Small intestine (tissue), 7 donors: ENCODE measurements around the gene CTSE. TPM values are rescaled to one million over a fixed set of nuclear protein-coding genes. Genes with fewer than 3 reads are reported as not detected.

Experiments
- DNase-seq, 2 donors: peaks; one replicate each; pipeline versions ENCODE4 v3.0.0 to v3.0.0-alpha.2; 2013
- FAIRE-seq: peaks from 2 replicates; lab custom pipeline; 2012; peaks lifted over from hg19 to GRCh38; lab: Jason Lieb, UNC
- H3K27ac ChIP-seq, 3 donors: one replicate each; pipeline ENCODE4 v1.5.1; 2013; ENCODE audit warnings: low read length in 2 of 3, mild to moderate bottlenecking in 2 of 3, control low read depth in 1 of 3, inconsistent platforms in 1 of 3, low read depth in 1 of 3, moderate library complexity in 1 of 3
- H3K27me3 ChIP-seq, 3 donors: one replicate each; pipeline ENCODE4 v1.6.1; 2013; ENCODE audit warnings: low read length in 3 of 3, inconsistent platforms in 1 of 3; ENCODE audit not compliant: control insufficient read depth in 3 of 3, insufficient read depth in 3 of 3
- H3K36me3 ChIP-seq, 3 donors: one replicate each; pipeline ENCODE4 v1.6.1; 2013; ENCODE audit warnings: low read length in 3 of 3, inconsistent platforms in 1 of 3, low read depth in 1 of 3, mild to moderate bottlenecking in 1 of 3, moderate library complexity in 1 of 3; ENCODE audit not compliant: control insufficient read depth in 3 of 3, insufficient read depth in 2 of 3
- H3K4me1 ChIP-seq, 3 donors: one replicate each; pipeline ENCODE4 v1.6.1; 2013; ENCODE audit warnings: low read length in 2 of 3, inconsistent platforms in 1 of 3, low read depth in 1 of 3, mild to moderate bottlenecking in 1 of 3, moderate library complexity in 1 of 3; ENCODE audit not compliant: control insufficient read depth in 3 of 3, insufficient read depth in 2 of 3
- H3K4me3 ChIP-seq, 3 donors: one replicate each; pipeline ENCODE4 v1.5.1; 2013; ENCODE audit warnings: low read length in 3 of 3, control low read depth in 1 of 3, inconsistent platforms in 1 of 3, low read depth in 1 of 3, mild to moderate bottlenecking in 1 of 3, moderate library complexity in 1 of 3
- H3K9me3 ChIP-seq, 2 donors: one replicate each; pipeline ENCODE4 v1.6.1; 2013; ENCODE audit warnings: low read depth in 1 of 2, low read length in 1 of 2; ENCODE audit not compliant: control insufficient read depth in 2 of 2, insufficient read depth in 1 of 2
- WGBS, 3 donors: extraction: QIAGEN DNeasy Blood & Tissue Kit; methylation state at CpG; one replicate each; pipeline ENCODE4 v1.1.7; 2013; 5-methylcytosine and 5-hydroxymethylcytosine counted together
- polyA plus RNA-seq, 4 donors: library from polyadenylated mRNA; stranded (reverse) in 3 of 4; unstranded in 1 of 4; fragments of 200-250 nt in 3 of 4; fragments of 120-200 nt in 1 of 4; gene quantifications; one replicate each; pipeline versions ENCODE4 v1.2.1 to v1.2.3, GENCODE V29; 2013
- donor health status: healthy with polysubstance abuse.
- donor health status: control.
- donor health status: control.
- donor health status: Bipolar disorder and iron deficiency.
- donor health status: healthy.

CTSE gene
- polyA plus RNA-seq, 4 donors = 13.0 to 216 (median 112) TPM

GRCh38 chr1:206030191-206030590 lies 6.5 kb upstream of the CTSE start:
- Histone ChIP-seq H3K27ac (no peak overlapping the region), H3K4me3 (no peak overlapping the region), H3K4me1 (peaks cover 0 to 10% (median 0%) of the 10 kb centered on the region in 3 donors), H3K36me3 (no peaks in the 10 kb centered on the region), H3K9me3 (peaks cover 0 to 2% of the 10 kb centered on the region in 2 donors), H3K27me3 (no peaks in the 10 kb centered on the region)
- WGBS, 3 donors = 66 to 80% (median 76%) methylated on average over 4 of the region's 4 CpGs
- no peak for FAIRE-seq
- no peak for DNase-seq

GRCh38 chr1:206029484-206029883 lies 5.8 kb upstream of the CTSE start:
- DNase-seq (no peak), FAIRE-seq (no peak)
- WGBS, 3 donors = 64 to 80% (median 78%) methylated on average over 4 of the region's 4 CpGs

GRCh38 chr1:206025283-206025820 lies 1.7 kb upstream of the CTSE start:
- peaks cover 0 to 31% (median 5%) of the 10 kb centered on the region in 3 donors for H3K4me1 ChIP-seq
- no peaks in the 10 kb centered on the region for H3K9me3 ChIP-seq
- H3K36me3 ChIP-seq = no peaks in the 10 kb centered on the region
- FAIRE-seq (no peak), DNase-seq (no peak)
- no peak overlapping the region for H3K27ac ChIP-seq
- H3K27me3 ChIP-seq = no peaks in the 10 kb centered on the region
- WGBS, 3 donors = 61 to 73% (median 73%) methylated on average over 3 of the region's 3 CpGs
- no peak overlapping the region for H3K4me3 ChIP-seq

More at GRCh38 chr1:206029484-206029883, 5.8 kb upstream of the CTSE start:
- no peak overlapping the region for H3K4me3 ChIP-seq
- no peak overlapping the region for H3K27ac ChIP-seq
- no peaks in the 10 kb centered on the region for H3K27me3 ChIP-seq
- H3K36me3 ChIP-seq = no peaks in the 10 kb centered on the region
- H3K9me3 ChIP-seq = peaks cover 0 to 2% of the 10 kb centered on the region in 2 donors
- H3K4me1 ChIP-seq = peaks cover 0 to 10% (median 0%) of the 10 kb centered on the region in 3 donors

- Histone ChIP-seq H3K4me3 (peak overlapping the region in 1 of 3 donors; percentile 78), H3K27ac (peak overlapping the region in 1 of 3 donors; percentile 79), H3K27me3 (no peaks in the 10 kb centered on the region), H3K9me3 (no peaks in the 10 kb centered on the region), H3K36me3 (no peaks in the 10 kb centered on the region), H3K4me1 (peaks cover 0 to 33% (median 5%) of the 10 kb centered on the region in 3 donors)
- WGBS, 3 donors = 83 to 89% (median 85%) methylated on average over 7 of the region's 7 CpGs
- FAIRE-seq (no peak), DNase-seq (no peak)
Observed at GRCh38 chr1:206022766-206023165, 929 bp downstream of the CTSE start.

- H3K4me3 ChIP-seq = peak overlapping the region in 1 of 3 donors; percentile 78
- peaks cover 0 to 33% (median 5%) of the 10 kb centered on the region in 3 donors for H3K4me1 ChIP-seq
- DNase-seq = no peak
- H3K9me3 ChIP-seq = no peaks in the 10 kb centered on the region
- H3K27me3 ChIP-seq = no peaks in the 10 kb centered on the region
- WGBS, 3 donors = 57 to 74% (median 65%) methylated on average over 4 of the region's 4 CpGs
- no peaks in the 10 kb centered on the region for H3K36me3 ChIP-seq
- H3K27ac ChIP-seq = peak overlapping the region; percentile 8 to 79 (median 50)
- no peak for FAIRE-seq
Observed at GRCh38 chr1:206021626-206022365, 1.9 kb downstream of the CTSE start.

GRCh38 chr1:206021008-206021625 lies 2.6 kb downstream of the CTSE start:
- WGBS, 3 donors = 74 to 88% (median 81%) methylated on average over 9 of the region's 9 CpGs
- H3K9me3 ChIP-seq = no peaks in the 10 kb centered on the region
- H3K27ac ChIP-seq = peak overlapping the region in 2 of 3 donors; percentile 50 to 79
- H3K4me3 ChIP-seq = peak overlapping the region in 1 of 3 donors; percentile 13
- FAIRE-seq (no peak), DNase-seq (peak; percentile 39 to 85)
- H3K27me3 ChIP-seq = no peaks in the 10 kb centered on the region
- peaks cover 0 to under 1% (median 0%) of the 10 kb centered on the region in 3 donors for H3K36me3 ChIP-seq
- peaks cover 0 to 33% (median 5%) of the 10 kb centered on the region in 3 donors for H3K4me1 ChIP-seq

- H3K4me3 ChIP-seq = peak overlapping the region in 1 of 3 donors; percentile 20
- peak overlapping the region in 2 of 3 donors; percentile 19 to 75 for H3K27ac ChIP-seq
- 49 to 85% (median 71%) methylated on average over 4 of the region's 4 CpGs for WGBS, 3 donors
- DNase-seq = peak; percentile 40 to 91
- no peaks in the 10 kb centered on the region for H3K9me3 ChIP-seq
- no peaks in the 10 kb centered on the region for H3K27me3 ChIP-seq
- H3K36me3 ChIP-seq = peaks cover 0 to 3% (median 0%) of the 10 kb centered on the region in 3 donors
- FAIRE-seq = no peak
- H3K4me1 ChIP-seq = peaks cover 0 to 33% (median 5%) of the 10 kb centered on the region in 3 donors
Observed at GRCh38 chr1:206020393-206021007, 3.2 kb downstream of the CTSE start.

GRCh38 chr1:206015071-206015470 lies 8.6 kb downstream of the CTSE start:
- FAIRE-seq = no peak
- peaks cover 0 to 10% (median 5%) of the 10 kb centered on the region in 3 donors for H3K4me1 ChIP-seq
- no peak overlapping the region for H3K4me3 ChIP-seq
- DNase-seq = no peak
- no peaks in the 10 kb centered on the region for H3K27me3 ChIP-seq
- no peak overlapping the region for H3K27ac ChIP-seq
- WGBS, 3 donors = 36 to 52% (median 42%) methylated on average over 1 of the region's 1 CpG
- no peaks in the 10 kb centered on the region for H3K9me3 ChIP-seq
- peaks cover 0 to 11% (median 0%) of the 10 kb centered on the region in 3 donors for H3K36me3 ChIP-seq
